ENCODE data around the gene RUVBL2. TPM values are rescaled to one million over a fixed set of nuclear protein-coding genes. Genes with fewer than 3 reads are reported as not detected.
A peak's percentile ranks its signal among the peaks of the same experiment; 100 is the strongest.

Gene RUVBL2
- total RNA-seq (2014; rRNA removed; shearing (Covaris generic); ENCODE audit: low replicate concordance): 107 and 298 TPM in 2 replicates

- Histone ChIP-seq H3K9ac (ENCODE audit: low read length) (peak within 1 kb of the TSS; percentile 91), H3K4me3 (ENCODE audit: low read length) (peak within 1 kb of the TSS; percentile 87)
- DNase-seq: peak; percentile 100
Observed at GRCh38 chr19:48993175-48994034, at the start of gene RUVBL2, which contains the start of gene GYS1. RUVBL2 (plus strand) TSS chr19:48993887; CDS start chr19:48993912, 25 bp downstream. GYS1 (minus strand) TSS chr19:48993309; CDS start chr19:48993112, 197 bp downstream.

GRCh38 chr19:48945415-48945814, 48.3 kb upstream of the RUVBL2 start:
- Histone ChIP-seq H3K4me2 (ENCODE audit: low read depth, low read length, poor library complexity, severe bottlenecking) (no peak overlapping the region), H4K20me1 (ENCODE audit: insufficient read depth, low read depth, low read length) (no peaks in the 10 kb centered on the region), H3K27ac (ENCODE audit: low read length) (no peak overlapping the region), H3K4me1 (ENCODE audit: low read length) (no peaks in the 10 kb centered on the region), H3K36me3 (ENCODE audit: insufficient read depth, low read length) (no peaks in the 10 kb centered on the region), H3K9ac (ENCODE audit: low read length) (no peak overlapping the region), H3K9me3 (ENCODE audit: low read length) (peaks cover 12% of the 10 kb centered on the region), H3K4me3 (ENCODE audit: low read length) (no peak overlapping the region), H3K9me2 (replicated peaks; ENCODE audit: insufficient read depth, low read length) (no peaks in the 10 kb centered on the region), H2AFZ (ENCODE audit: low read length) (no peak overlapping the region), H3K79me2 (ENCODE audit: low read length) (no peaks in the 10 kb centered on the region), H3K27me3 (ENCODE audit: low read length) (0 out of 2 replicates have a peak, but pooled peaks cover 2% of the 10 kb centered on the region)
- peak; percentile 33 for DNase-seq

More at GRCh38 chr19:48993175-48994034, at the start of gene RUVBL2, which contains the start of gene GYS1:
- Histone ChIP-seq H3K36me3 (ENCODE audit: insufficient read depth, low read length) (no peaks in the 10 kb centered on the region), H3K79me2 (ENCODE audit: low read length) (peaks cover 75% of the 10 kb centered on the region), H4K20me1 (ENCODE audit: insufficient read depth, low read depth, low read length) (peaks cover 24% of the 10 kb centered on the region), H2AFZ (ENCODE audit: low read length) (peak within 1 kb of the TSS; percentile 33; the same call in 1 of the 2 replicates), H3K9me2 (replicated peaks; ENCODE audit: insufficient read depth, low read length) (no peaks in the 10 kb centered on the region), H3K4me2 (ENCODE audit: low read depth, low read length, poor library complexity, severe bottlenecking) (peak within 1 kb of the TSS; percentile 86), H3K27ac (ENCODE audit: low read length) (peak within 1 kb of the TSS; percentile 76), H3K4me1 (ENCODE audit: low read length) (peaks cover 23% of the 10 kb centered on the region), H3K27me3 (ENCODE audit: low read length) (no peaks in the 10 kb centered on the region), H3K9me3 (ENCODE audit: low read length) (no peaks in the 10 kb centered on the region)

GRCh38 chr19:48945817-48946216, 47.9 kb upstream of the RUVBL2 start:
- Histone ChIP-seq H3K9ac (ENCODE audit: low read length) (no peak overlapping the region), H3K27me3 (ENCODE audit: low read length) (0 out of 2 replicates have a peak, but pooled peaks cover 2% of the 10 kb centered on the region), H3K36me3 (ENCODE audit: insufficient read depth, low read length) (no peaks in the 10 kb centered on the region), H3K9me3 (ENCODE audit: low read length) (peaks cover 10% of the 10 kb centered on the region), H3K27ac (ENCODE audit: low read length) (no peak overlapping the region), H3K4me1 (ENCODE audit: low read length) (no peaks in the 10 kb centered on the region), H2AFZ (ENCODE audit: low read length) (no peak overlapping the region), H3K9me2 (replicated peaks; ENCODE audit: insufficient read depth, low read length) (no peaks in the 10 kb centered on the region), H4K20me1 (ENCODE audit: insufficient read depth, low read depth, low read length) (no peaks in the 10 kb centered on the region), H3K79me2 (ENCODE audit: low read length) (no peaks in the 10 kb centered on the region), H3K4me2 (ENCODE audit: low read depth, low read length, poor library complexity, severe bottlenecking) (no peak overlapping the region), H3K4me3 (ENCODE audit: low read length) (no peak overlapping the region)
- DNase-seq: peak; percentile 19

DNA sequence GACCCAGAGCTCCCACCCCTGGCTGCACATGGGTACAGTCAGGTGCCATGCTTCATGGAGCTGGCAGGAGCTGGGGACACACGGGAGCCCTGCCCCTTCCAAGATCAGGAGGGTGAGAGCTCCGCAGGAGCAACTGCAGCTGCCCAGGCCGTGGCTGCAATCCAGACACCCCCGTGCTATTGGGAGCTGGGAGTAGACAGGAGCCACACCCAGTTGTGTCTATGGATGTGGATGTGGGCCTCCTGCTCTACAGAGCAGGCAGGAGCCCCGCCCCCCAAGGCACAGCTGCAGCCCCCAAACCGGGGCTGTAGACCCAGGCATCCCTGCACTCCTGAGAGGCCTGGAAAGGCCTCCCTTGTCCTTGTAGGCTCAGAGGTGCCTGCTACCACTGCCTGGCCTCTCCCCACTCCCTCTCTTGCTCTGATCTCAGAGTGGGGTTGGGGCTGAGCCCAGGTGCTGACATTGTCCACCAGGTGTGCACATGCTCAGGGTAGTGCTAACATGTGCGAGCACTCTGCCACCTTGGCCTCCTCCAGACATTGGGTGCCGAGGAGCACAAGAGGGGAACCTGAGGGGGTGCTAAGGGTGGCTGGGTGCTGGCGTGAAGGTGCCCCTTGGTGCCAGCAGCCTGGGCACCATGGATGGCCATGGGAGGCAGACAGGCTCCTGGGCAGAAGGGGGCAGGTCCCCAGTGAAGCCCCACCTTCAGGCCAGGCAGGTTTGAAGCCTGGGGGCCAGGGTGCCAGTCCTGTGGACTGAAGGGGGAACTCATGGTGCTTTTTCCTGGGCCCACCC, 47.0 kb upstream of the RUVBL2 start:
- Histone ChIP-seq H3K9ac (ENCODE audit: low read length) (no peak overlapping the region), H3K27me3 (ENCODE audit: low read length) (0 out of 2 replicates have a peak, but pooled peaks cover 2% of the 10 kb centered on the region), H3K4me3 (ENCODE audit: low read length) (no peak overlapping the region)

DNA sequence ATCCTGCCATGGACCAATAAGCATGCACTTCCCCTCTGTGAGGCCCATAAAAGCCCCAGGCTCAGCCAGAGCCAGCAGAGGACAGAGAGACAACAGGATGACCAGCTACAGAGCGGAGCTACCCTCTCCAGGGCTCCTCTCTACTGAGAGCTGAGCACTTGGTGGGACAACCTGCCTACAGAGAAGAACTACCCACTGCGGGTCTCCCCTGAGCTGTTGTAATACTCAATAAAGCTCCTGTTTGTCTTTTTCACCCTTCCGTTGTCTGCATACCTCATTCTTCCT, 46.5 kb upstream of the RUVBL2 start:
- Histone ChIP-seq H2AFZ (ENCODE audit: low read length) (no peak overlapping the region), H3K4me2 (ENCODE audit: low read depth, low read length, poor library complexity, severe bottlenecking) (no peak overlapping the region), H3K27me3 (ENCODE audit: low read length) (0 out of 2 replicates have a peak, but pooled peaks cover 2% of the 10 kb centered on the region), H3K9ac (ENCODE audit: low read length) (no peak overlapping the region), H3K79me2 (ENCODE audit: low read length) (no peaks in the 10 kb centered on the region), H3K9me2 (replicated peaks; ENCODE audit: insufficient read depth, low read length) (no peaks in the 10 kb centered on the region), H3K4me3 (ENCODE audit: low read length) (no peak overlapping the region), H3K36me3 (ENCODE audit: insufficient read depth, low read length) (no peaks in the 10 kb centered on the region), H3K9me3 (ENCODE audit: low read length) (0 out of 2 replicates have a peak, but pooled peaks cover 4% of the 10 kb centered on the region), H3K4me1 (ENCODE audit: low read length) (no peaks in the 10 kb centered on the region), H3K27ac (ENCODE audit: low read length) (no peak overlapping the region), H4K20me1 (ENCODE audit: insufficient read depth, low read depth, low read length) (no peaks in the 10 kb centered on the region)
- peak; percentile 38 for DNase-seq

More for the DNA sequence above, 47.0 kb upstream of the RUVBL2 start:
- peaks cover 4% of the 10 kb centered on the region; the same call in 1 of the 2 replicates for H3K9me3 ChIP-seq (ENCODE audit: low read length)
- no peak overlapping the region for H3K27ac ChIP-seq (ENCODE audit: low read length)
- H3K36me3 ChIP-seq (ENCODE audit: insufficient read depth, low read length): no peaks in the 10 kb centered on the region
- no peaks in the 10 kb centered on the region for H3K9me2 ChIP-seq (replicated peaks; ENCODE audit: insufficient read depth, low read length)
- no peaks in the 10 kb centered on the region for H4K20me1 ChIP-seq (ENCODE audit: insufficient read depth, low read depth, low read length)
- H2AFZ ChIP-seq (ENCODE audit: low read length): no peak overlapping the region
- H3K4me1 ChIP-seq (ENCODE audit: low read length): no peaks in the 10 kb centered on the region
- no peak overlapping the region for H3K4me2 ChIP-seq (ENCODE audit: low read depth, low read length, poor library complexity, severe bottlenecking)
- DNase-seq: peak; percentile 40
- no peaks in the 10 kb centered on the region for H3K79me2 ChIP-seq (ENCODE audit: low read length)

- Histone ChIP-seq H4K20me1 (ENCODE audit: insufficient read depth, low read depth, low read length) (no peaks in the 10 kb centered on the region; the same call in 1 of the 2 replicates), H3K4me3 (ENCODE audit: low read length) (no peak overlapping the region), H3K79me2 (ENCODE audit: low read length) (peaks cover 4% of the 10 kb centered on the region), H3K4me2 (ENCODE audit: low read depth, low read length, poor library complexity, severe bottlenecking) (no peak overlapping the region), H3K9me3 (ENCODE audit: low read length) (0 out of 2 replicates have a peak, but pooled peaks cover 4% of the 10 kb centered on the region), H3K36me3 (ENCODE audit: insufficient read depth, low read length) (no peaks in the 10 kb centered on the region), H3K27me3 (ENCODE audit: low read length) (0 out of 2 replicates have a peak, but pooled peaks cover 2% of the 10 kb centered on the region), H3K9me2 (replicated peaks; ENCODE audit: insufficient read depth, low read length) (no peaks in the 10 kb centered on the region), H3K4me1 (ENCODE audit: low read length) (peaks cover 4% of the 10 kb centered on the region), H3K27ac (ENCODE audit: low read length) (no peak overlapping the region), H2AFZ (ENCODE audit: low read length) (no peak overlapping the region), H3K9ac (ENCODE audit: low read length) (no peak overlapping the region)
- peak; percentile 39 for DNase-seq
Observed at GRCh38 chr19:48950159-48950558, 43.5 kb upstream of the RUVBL2 start.

GRCh38 chr19:48950830-48951519, 42.7 kb upstream of the RUVBL2 start:
- Histone ChIP-seq H3K36me3 (ENCODE audit: insufficient read depth, low read length) (peaks cover 2% of the 10 kb centered on the region; the same call in 1 of the 2 replicates), H3K9me3 (ENCODE audit: low read length) (0 out of 2 replicates have a peak, but pooled peaks cover 4% of the 10 kb centered on the region), H3K79me2 (ENCODE audit: low read length) (peaks cover 12% of the 10 kb centered on the region), H4K20me1 (ENCODE audit: insufficient read depth, low read depth, low read length) (no peaks in the 10 kb centered on the region; the same call in 1 of the 2 replicates), H3K4me1 (ENCODE audit: low read length) (peaks cover 11% of the 10 kb centered on the region), H3K4me2 (ENCODE audit: low read depth, low read length, poor library complexity, severe bottlenecking) (no peak overlapping the region), H2AFZ (ENCODE audit: low read length) (no peak overlapping the region), H3K27me3 (ENCODE audit: low read length) (no peaks in the 10 kb centered on the region), H3K9ac (ENCODE audit: low read length) (no peak overlapping the region), H3K27ac (ENCODE audit: low read length) (no peak overlapping the region), H3K4me3 (ENCODE audit: low read length) (no peak overlapping the region), H3K9me2 (replicated peaks; ENCODE audit: insufficient read depth, low read length) (no peaks in the 10 kb centered on the region)
- peak; percentile 37 for DNase-seq

Data from Karpas-422 (cell line).